Right ventricle myocardium inferior (tissue), 1 donor: ENCODE data around the gene SCN4A. TPM values are rescaled to one million over a fixed set of nuclear protein-coding genes. Genes with fewer than 3 reads are reported as not detected.
"Not testable (repeated sequence)": the region's sequence is repeated elsewhere in the genome, so short reads cannot be mapped to it uniquely, and the experiment has no call there.

Source experiments
- ATAC-seq: fragments of 200-7000 bp; cut with Tn5 transposase; one replicate; pipeline ENCODE4 v1.9.1; 2020; ENCODE audit warnings: mild to moderate bottlenecking, moderate library complexity
- DNase-seq: peaks from one replicate; pipeline ENCODE4 v3.0.0; 2021; ENCODE audit errors: missing footprints
- intact Hi-C: fragments of 100-400 bp; cut with DNase I; formaldehyde crosslinking; loops from one replicate; pipeline ENCODE4 v1.11.0; 2022
- total RNA-seq: library from RNA; stranded (reverse); fragmentation: NEBNext Ultra II Directional; extraction: Animal tissue kit (Norgen Biotek cat#: 25700); gene quantifications from one replicate; pipeline ENCODE4 v1.2.1, GENCODE V29; 2021
- donor health status: DM: no; HTN: yes; CAD: no; lungs with severe emphysema.

The SCN4A gene
- total RNA-seq, 1 donor from 2014 or later: 0.32 TPM

- DNase-seq (peak; percentile 56), ATAC-seq (no peak)
- intact Hi-C loops: loop anchor here (5.0 kb wide), 1 partner anchor 42 kb away; no protein-coding TSS in a partner anchor
Observed at GRCh38 chr17:63988741-63989621, 16.3 kb upstream of the SCN4A start.

- ATAC-seq (no peak), DNase-seq (peak; percentile 32)
- intact Hi-C loops: loop anchor here (5.0 kb wide), 1 partner anchor 41 kb away; no protein-coding TSS in a partner anchor
Observed at GRCh38 chr17:63988127-63988478, 15.4 kb upstream of the SCN4A start.

DNA sequence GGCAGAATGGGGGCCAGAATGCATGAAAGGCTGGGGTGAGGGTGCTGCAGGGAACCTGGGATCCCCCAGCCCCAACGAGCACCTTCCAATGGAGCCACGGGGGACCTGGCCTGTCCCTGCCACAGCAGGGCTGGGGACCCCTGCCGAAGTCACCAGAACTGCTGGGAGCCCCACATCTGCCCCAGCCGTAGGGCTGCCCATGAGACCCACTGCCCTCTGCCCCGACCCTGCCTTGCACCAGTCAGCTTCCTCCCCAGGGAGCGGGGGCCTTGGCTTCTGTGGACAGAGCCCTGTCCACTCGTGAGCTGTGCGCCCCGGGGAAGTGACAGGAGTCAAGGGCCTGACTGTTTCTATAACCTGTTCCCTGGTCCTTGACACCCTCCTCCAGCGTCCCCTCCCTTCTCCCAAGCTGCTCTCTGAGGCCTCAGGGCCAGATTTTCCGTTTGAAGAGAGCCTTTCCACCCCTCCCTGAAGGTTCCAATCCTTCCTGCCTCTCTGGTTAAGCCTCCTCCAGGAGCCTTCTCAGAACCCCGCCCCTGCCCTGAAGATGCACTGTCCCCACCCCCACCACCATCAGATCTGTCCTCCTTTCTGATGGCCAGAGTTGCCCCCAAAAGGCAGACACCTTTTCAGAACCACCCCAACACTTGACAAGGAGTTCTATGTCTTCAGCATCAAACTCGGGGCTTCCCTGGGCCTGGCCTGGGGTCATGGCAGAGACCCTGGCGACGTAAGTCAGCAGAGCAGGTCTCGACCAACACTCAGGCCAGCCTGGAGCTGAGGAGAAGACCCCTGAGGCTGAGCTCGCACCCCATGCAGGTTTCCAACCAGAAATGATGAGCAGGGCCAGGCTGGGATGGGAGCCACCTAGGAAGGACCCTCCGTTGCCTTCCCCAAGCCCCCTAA lies 14.8 kb upstream of the SCN4A start:
- peak; percentile 65 for DNase-seq
- intact Hi-C loops: loop anchor here (5.0 kb wide), 1 partner anchor 40 kb away; no protein-coding TSS in a partner anchor
- no peak for ATAC-seq

DNA sequence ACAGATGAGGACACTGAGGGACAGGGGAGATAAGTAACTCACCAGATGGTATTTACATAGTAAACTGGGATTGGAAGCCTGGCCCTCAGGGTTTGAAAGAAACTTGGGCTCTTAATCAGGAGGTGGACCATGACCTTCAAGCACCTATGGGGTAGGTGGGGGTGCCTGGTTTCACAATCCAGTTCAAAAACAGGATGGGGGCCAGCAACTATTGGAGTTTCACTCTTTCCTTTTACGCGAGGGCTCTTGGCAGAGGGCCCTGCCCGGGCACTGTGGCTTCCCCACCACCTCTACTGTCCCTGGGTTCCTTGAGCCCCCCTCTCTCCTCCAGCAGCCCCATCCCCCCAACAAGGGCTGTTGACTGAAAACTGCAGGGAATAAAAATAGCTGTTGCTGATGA lies 14.1 kb upstream of the SCN4A start:
- intact Hi-C loops: loop anchor here (5.0 kb wide), 1 partner anchor 40 kb away; no protein-coding TSS in a partner anchor
- ATAC-seq: no peak
- peak; percentile 11 for DNase-seq

DNA sequence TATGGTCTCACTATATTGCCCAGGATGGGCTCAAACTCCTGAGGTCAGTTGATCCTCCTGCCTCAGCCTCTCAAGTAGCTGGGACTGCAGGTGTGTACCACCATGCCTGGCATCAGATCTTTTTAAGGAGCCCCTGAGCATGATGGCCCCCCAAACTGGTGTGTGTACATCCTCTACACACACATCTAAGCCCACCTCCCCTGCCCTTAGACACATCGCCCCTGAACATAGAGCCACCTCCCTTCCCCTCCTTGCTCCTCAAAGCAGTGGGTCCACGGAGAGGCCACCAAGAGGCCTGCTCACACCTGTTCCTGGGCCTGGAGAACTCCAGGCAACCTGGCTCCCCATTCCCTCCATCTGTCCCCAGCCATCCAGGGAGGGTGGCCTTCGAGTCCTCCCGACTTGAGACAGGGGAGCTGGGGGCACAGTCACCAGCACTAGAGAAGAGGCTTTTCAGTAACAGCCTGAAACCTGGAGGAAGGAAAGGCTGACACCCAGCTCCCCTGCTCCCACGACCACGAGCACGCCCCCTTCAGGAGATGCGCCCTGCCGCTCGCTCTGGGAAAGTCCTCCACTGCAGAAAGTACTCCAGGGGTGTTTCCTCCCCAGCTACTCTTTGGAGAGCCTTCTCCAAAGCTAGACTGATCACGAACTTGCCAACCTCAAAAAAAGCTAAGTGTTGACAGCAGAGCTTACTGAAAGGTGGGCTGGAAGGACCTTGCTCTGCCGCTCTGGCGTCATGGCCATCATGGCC lies 12.8 kb upstream of the SCN4A start:
- DNase-seq (peak; percentile 26), ATAC-seq (no peak)
- intact Hi-C loops: loop anchor here (5.0 kb wide), 1 partner anchor 38 kb away; no protein-coding TSS in a partner anchor

GRCh38 chr17:63984651-63985386 lies 12.1 kb upstream of the SCN4A start:
- intact Hi-C loops: loop anchor here (5.0 kb wide), 1 partner anchor 38 kb away; no protein-coding TSS in a partner anchor
- peak; percentile 41 for ATAC-seq
- peak; percentile 55 for DNase-seq

DNA sequence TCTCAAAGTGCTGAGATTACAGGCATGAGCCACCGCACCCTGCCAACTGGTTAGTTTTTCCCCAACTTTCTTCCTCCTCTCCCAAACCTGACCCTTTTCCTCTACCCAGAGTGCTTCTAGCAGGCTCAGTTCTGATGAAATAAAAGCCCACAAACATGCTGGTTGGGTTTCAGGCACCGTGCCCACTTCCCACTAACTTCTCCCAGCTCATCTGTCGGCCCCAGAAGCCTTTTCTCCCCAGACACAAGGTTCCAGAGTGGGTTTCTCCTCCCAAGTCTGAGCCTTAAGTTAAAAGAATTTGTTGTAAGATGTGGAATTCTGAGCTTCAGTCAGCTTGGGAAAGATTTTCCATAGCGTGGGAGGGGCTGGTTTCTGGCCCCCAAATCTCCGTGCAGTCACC lies 11.5 kb upstream of the SCN4A start:
- ATAC-seq (no peak), DNase-seq (peak; percentile 33)
- intact Hi-C loops: no loop called here

DNA sequence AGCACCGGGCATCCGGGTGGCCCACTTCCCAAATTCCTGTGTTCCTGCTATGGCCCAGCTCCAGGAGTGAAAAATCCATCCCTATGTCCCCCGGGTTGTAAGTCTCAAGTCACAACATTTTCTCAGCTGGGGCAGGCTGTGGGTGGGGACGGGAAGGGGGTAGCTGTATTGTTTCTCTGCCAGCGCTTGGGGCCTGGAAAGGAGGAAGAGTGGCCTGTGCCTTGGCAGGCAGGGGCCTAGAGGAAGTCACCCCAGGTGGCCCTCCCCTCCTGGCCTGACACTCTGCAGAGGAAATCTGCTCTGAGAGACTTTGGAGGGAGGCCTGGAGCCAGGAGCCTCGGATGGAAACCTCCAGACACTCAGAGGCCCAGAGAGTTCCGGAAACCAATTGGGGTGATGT lies 10.6 kb upstream of the SCN4A start:
- ATAC-seq (peak; percentile 9), DNase-seq (peak; percentile 60)
- intact Hi-C loops: no loop called here

GRCh38 chr17:63982641-63983040 lies 9.9 kb upstream of the SCN4A start:
- ATAC-seq, DNase-seq, intact Hi-C loops: not testable (repeated sequence)

- ATAC-seq: no peak
- intact Hi-C loops: no loop called here
Observed at GRCh38 chr17:63978272-63979200, 5.8 kb upstream of the SCN4A start.

GRCh38 chr17:63976702-63977101 lies 4.0 kb upstream of the SCN4A start:
- intact Hi-C loops: no loop called here
- peak; percentile 39 for ATAC-seq
- peak; percentile 21 for DNase-seq

More at GRCh38 chr17:63978272-63979200, 5.8 kb upstream of the SCN4A start:
- peak; percentile 57 for DNase-seq

DNA sequence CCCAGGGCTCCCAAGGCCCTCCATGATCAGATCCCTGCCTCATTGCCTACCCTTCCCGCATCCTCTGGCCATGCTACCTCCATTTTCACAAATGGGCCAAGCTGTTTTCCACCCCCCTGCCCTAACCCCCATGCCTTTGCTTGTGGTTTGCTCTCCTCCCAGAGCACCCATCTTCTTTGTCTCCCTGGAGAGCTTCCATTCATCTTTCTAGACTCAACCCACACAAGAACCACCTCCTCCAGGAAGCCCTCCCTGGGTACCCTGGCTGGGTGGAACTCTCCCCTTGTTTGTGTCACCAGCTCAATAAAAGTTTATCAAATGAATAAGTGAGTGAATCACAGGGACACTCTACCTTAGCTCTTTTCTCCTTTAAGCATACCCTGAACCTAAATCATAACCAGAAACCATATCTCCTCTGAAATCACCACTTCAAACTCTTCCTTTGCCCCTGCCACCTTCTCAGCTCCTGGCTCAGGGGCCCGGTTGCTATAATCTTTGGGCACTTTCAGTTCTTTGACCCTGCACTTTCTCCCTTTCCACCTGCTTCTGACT lies 2.9 kb upstream of the SCN4A start:
- ATAC-seq (no peak), DNase-seq (peak; percentile 11)
- intact Hi-C loops: no loop called here

GRCh38 chr17:63974594-63975192 lies 2.0 kb upstream of the SCN4A start:
- peak; percentile 25 for DNase-seq
- intact Hi-C loops: no loop called here
- no peak for ATAC-seq

DNA sequence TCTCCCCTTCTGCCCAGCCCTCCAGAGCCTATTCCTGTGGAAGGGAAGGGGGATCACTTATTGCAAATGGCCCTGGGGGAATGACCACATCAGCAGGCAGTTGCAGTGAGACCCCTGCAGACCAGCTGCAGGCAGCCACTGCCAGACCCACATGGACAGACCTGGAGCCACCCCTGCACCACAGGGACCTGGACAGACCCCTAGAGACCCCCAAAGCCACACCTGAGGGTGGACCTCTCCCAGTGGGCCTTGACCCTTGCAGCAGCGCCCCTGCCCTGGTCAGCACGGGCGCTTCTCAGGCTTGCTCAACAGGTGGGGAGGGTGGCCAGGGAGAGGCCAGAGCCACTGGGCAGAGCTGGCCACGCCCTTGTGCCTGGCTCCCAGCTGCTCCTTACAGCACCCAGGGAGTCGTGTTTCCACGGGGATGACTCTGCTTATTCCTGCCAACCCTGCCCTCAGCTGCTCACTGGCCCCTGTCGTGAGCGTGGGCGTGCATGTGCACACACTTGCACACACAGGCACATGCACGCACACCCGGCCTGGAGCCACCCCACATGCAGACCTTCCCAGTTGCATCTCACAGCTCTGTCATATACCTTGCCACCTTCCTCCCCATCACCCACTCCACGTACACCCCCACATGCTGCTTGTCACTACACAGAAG lies 1.3 kb upstream of the SCN4A start:
- intact Hi-C loops: no loop called here
- ATAC-seq: peak; percentile 24
- DNase-seq: peak; percentile 42

GRCh38 chr17:63973247-63973646 lies 529 bp upstream of the SCN4A start:
- intact Hi-C loops: no loop called here
- ATAC-seq (no peak), DNase-seq (peak; percentile 13)

DNA sequence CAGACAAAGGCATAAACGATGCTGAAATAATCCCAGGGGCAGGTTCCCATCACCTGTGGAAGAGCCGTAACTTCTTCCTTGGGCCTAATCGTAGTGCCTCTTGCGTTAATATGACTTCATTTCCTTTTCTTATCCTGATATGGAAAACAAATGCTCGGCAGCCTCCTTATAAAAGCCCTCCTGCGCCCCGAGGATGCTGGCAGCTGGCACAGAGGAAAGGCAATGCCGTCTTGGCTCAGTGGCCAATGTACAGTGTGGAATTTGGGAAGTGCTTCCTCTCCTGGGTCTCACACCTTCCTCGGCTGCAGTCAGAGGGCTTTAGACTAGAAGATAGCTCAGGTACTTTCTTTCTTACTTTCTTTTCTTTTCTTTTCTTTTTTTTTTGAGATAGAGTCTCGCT lies 3.4 kb downstream of the SCN4A start:
- peak; percentile 17 for DNase-seq
- ATAC-seq: no peak
- intact Hi-C loops: no loop called here
